Measurements from ENCODE around the gene RAPGEF5. TPM values are rescaled to one million over a fixed set of nuclear protein-coding genes. Genes with fewer than 3 reads are reported as not detected.

The RAPGEF5 gene
- total and polyA plus RNA-seq, 8 donors, result 1.5 to 190 (median 12.7) TPM

GRCh38 chr7:22371878-22372277 is 14.9 kb upstream of the RAPGEF5 start:
- Histone ChIP-seq H3K4me3 (no peak overlapping the region), H3K27ac (no peak overlapping the region), H3K4me1 (peaks cover 0 to 8% (median 7%) of the 10 kb centered on the region in 4 donors), H3K27me3 (no peaks in the 10 kb centered on the region), H3K36me3 (no peaks in the 10 kb centered on the region), H3K9me3 (no peaks in the 10 kb centered on the region)
- intact Hi-C loops (cut with DNase I; ENCODE audit: low total_unique reads), result no loop called here
- TF ChIP-seq, protein P1, sequence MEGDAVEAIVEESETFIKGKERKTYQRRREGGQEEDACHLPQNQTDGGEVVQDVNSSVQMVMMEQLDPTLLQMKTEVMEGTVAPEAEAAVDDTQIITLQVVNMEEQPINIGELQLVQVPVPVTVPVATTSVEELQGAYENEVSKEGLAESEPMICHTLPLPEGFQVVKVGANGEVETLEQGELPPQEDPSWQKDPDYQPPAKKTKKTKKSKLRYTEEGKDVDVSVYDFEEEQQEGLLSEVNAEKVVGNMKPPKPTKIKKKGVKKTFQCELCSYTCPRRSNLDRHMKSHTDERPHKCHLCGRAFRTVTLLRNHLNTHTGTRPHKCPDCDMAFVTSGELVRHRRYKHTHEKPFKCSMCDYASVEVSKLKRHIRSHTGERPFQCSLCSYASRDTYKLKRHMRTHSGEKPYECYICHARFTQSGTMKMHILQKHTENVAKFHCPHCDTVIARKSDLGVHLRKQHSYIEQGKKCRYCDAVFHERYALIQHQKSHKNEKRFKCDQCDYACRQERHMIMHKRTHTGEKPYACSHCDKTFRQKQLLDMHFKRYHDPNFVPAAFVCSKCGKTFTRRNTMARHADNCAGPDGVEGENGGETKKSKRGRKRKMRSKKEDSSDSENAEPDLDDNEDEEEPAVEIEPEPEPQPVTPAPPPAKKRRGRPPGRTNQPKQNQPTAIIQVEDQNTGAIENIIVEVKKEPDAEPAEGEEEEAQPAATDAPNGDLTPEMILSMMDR (IDR thresholded peaks at IDR 0.05), result no peak
- TF ChIP-seq POLR2A (IDR thresholded peaks at IDR 0.05) (no peak), POLR2AphosphoS5 (IDR thresholded peaks at IDR 0.05) (no peak), EP300 (IDR thresholded peaks at IDR 0.05) (no peak)
- DNase-seq, result no peak

GRCh38 chr7:22364900-22365299 is 7.9 kb upstream of the RAPGEF5 start:
- Histone ChIP-seq H3K4me1 (peaks cover 0 to 6% (median 0%) of the 10 kb centered on the region in 4 donors), H3K27me3 (no peaks in the 10 kb centered on the region), H3K27ac (no peak overlapping the region), H3K36me3 (no peaks in the 10 kb centered on the region), H3K9me3 (no peaks in the 10 kb centered on the region), H3K4me3 (no peak overlapping the region)
- WGBS, 5 donors, result 91 to 97% (median 93%) methylated on average over 2 of the region's 2 CpGs
- TF ChIP-seq POLR2AphosphoS5 (IDR thresholded peaks at IDR 0.05) (no peak), EP300 (IDR thresholded peaks at IDR 0.05) (no peak), POLR2A (IDR thresholded peaks at IDR 0.05) (no peak)
- TF ChIP-seq, protein P1 (IDR thresholded peaks at IDR 0.05), result no peak
- intact Hi-C loops (cut with DNase I; ENCODE audit: low total_unique reads), result loop anchor here (10.0 kb wide), 1 partner anchor 60 kb away; no protein-coding TSS in a partner anchor
- peak in 1 of 2 donors; percentile 14 for DNase-seq

- DNase-seq, result no peak
- 83 to 93% (median 90%) methylated on average over 4 of the region's 4 CpGs for WGBS, 5 donors
- intact Hi-C loops (cut with DNase I; ENCODE audit: low total_unique reads), result loop anchor here (10.0 kb wide), 1 partner anchor 59 kb away; no protein-coding TSS in a partner anchor
- no peak for TF ChIP-seq EP300 (IDR thresholded peaks at IDR 0.05)
- TF ChIP-seq POLR2A (IDR thresholded peaks at IDR 0.05), result no peak
- no peak for TF ChIP-seq POLR2AphosphoS5 (IDR thresholded peaks at IDR 0.05)
- TF ChIP-seq, protein P1 (IDR thresholded peaks at IDR 0.05), result no peak
- Histone ChIP-seq H3K4me1 (peaks cover 0 to 6% (median 0%) of the 10 kb centered on the region in 4 donors), H3K36me3 (no peaks in the 10 kb centered on the region), H3K27me3 (no peaks in the 10 kb centered on the region), H3K4me3 (no peak overlapping the region), H3K27ac (no peak overlapping the region), H3K9me3 (no peaks in the 10 kb centered on the region)
These were observed 6.9 kb upstream of the RAPGEF5 start for GRCh38 chr7:22363756-22364422.

GRCh38 chr7:22361795-22362194 is 4.8 kb upstream of the RAPGEF5 start:
- peak; percentile 37 to 57 for DNase-seq
- Histone ChIP-seq H3K4me3 (no peak overlapping the region), H3K4me1 (peaks cover 4 to 16% (median 8%) of the 10 kb centered on the region in 4 donors), H3K9me3 (no peaks in the 10 kb centered on the region), H3K36me3 (no peaks in the 10 kb centered on the region), H3K27ac (no peak overlapping the region), H3K27me3 (peaks cover 0 to 8% (median 0%) of the 10 kb centered on the region in 3 donors)
- WGBS, 5 donors, result 8 to 54% (median 27%) methylated on average over 2 of the region's 2 CpGs
- TF ChIP-seq POLR2AphosphoS5 (IDR thresholded peaks at IDR 0.05) (peak in 1 of 3 donors; percentile 41), POLR2A (IDR thresholded peaks at IDR 0.05) (no peak)
- intact Hi-C loops (cut with DNase I; ENCODE audit: low total_unique reads), result loop anchor here (10.0 kb wide), 1 partner anchor 57 kb away; no protein-coding TSS in a partner anchor

- Histone ChIP-seq H3K4me1 (peaks cover 6 to 20% (median 11%) of the 10 kb centered on the region in 4 donors), H3K9me3 (no peaks in the 10 kb centered on the region), H3K27ac (no peak overlapping the region), H3K36me3 (no peaks in the 10 kb centered on the region), H3K27me3 (peaks cover 0 to 12% (median 0%) of the 10 kb centered on the region in 3 donors), H3K4me3 (no peak overlapping the region)
- TF ChIP-seq POLR2A (IDR thresholded peaks at IDR 0.05), result no peak
- TF ChIP-seq EP300 (IDR thresholded peaks at IDR 0.05), result no peak
- TF ChIP-seq, protein P1 (IDR thresholded peaks at IDR 0.05), result no peak
- no peak for TF ChIP-seq POLR2AphosphoS5 (IDR thresholded peaks at IDR 0.05)
- WGBS, 5 donors, result 66 to 80% (median 70%) methylated on average over 6 of the region's 6 CpGs
- intact Hi-C loops (cut with DNase I; ENCODE audit: low total_unique reads), result loop anchor here (10.0 kb wide), 1 partner anchor 57 kb away; no protein-coding TSS in a partner anchor
- no peak for DNase-seq
These were observed 4.4 kb upstream of the RAPGEF5 start for GRCh38 chr7:22361320-22361719.

Data from stomach (tissue), 9 donors.